Kidney epithelial cell (primary cell): ENCODE data around the gene LACTB. TPM values are rescaled to one million over a fixed set of nuclear protein-coding genes. Genes with fewer than 3 reads are reported as not detected.
A peak's percentile ranks its signal among the peaks of the same experiment; 100 is the strongest.

ENCODE experiments used
- DNase-seq: peaks from one replicate; pipeline ENCODE4 v3.0.0-alpha.2; 2010; ENCODE audit warnings: low read depth
- H3K27me3 ChIP-seq: 2 replicates; pipeline ENCODE4 v1.6.0; 2011; ENCODE audit warnings: low read length; ENCODE audit not compliant: control insufficient read depth, insufficient read depth
- H3K36me3 ChIP-seq: 2 replicates; pipeline ENCODE4 v1.5.1; 2011; ENCODE audit warnings: low read length; ENCODE audit not compliant: control insufficient read depth, insufficient read depth
- H3K4me3 ChIP-seq: 2 replicates; pipeline ENCODE4 v1.5.1; 2011; ENCODE audit warnings: low read depth, mild to moderate bottlenecking, control low read depth, low read length
- total RNA-seq: library from RNA; depleted of rRNA; stranded (reverse); fragments of >200 nt; gene quantifications from 2 replicates; pipeline ENCODE4 v1.2.3, GENCODE V29; 2015
- TF ChIP-seq, protein P1 (sequence below): IDR thresholded peaks from 2 replicates; pipeline ENCODE4 v1.5.1; 2011; ENCODE audit warnings: mild to moderate bottlenecking, moderate library complexity, low read length, control low read depth, inconsistent platforms; ENCODE audit not compliant: insufficient read depth, poor library complexity, severe bottlenecking

The LACTB gene
- total RNA-seq, 1 donor from 2014 or later = 11.6 TPM

- TF ChIP-seq, protein P1, sequence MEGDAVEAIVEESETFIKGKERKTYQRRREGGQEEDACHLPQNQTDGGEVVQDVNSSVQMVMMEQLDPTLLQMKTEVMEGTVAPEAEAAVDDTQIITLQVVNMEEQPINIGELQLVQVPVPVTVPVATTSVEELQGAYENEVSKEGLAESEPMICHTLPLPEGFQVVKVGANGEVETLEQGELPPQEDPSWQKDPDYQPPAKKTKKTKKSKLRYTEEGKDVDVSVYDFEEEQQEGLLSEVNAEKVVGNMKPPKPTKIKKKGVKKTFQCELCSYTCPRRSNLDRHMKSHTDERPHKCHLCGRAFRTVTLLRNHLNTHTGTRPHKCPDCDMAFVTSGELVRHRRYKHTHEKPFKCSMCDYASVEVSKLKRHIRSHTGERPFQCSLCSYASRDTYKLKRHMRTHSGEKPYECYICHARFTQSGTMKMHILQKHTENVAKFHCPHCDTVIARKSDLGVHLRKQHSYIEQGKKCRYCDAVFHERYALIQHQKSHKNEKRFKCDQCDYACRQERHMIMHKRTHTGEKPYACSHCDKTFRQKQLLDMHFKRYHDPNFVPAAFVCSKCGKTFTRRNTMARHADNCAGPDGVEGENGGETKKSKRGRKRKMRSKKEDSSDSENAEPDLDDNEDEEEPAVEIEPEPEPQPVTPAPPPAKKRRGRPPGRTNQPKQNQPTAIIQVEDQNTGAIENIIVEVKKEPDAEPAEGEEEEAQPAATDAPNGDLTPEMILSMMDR = no peak
- H3K4me3 ChIP-seq = no peak overlapping the region
- no peaks in the 10 kb centered on the region for H3K36me3 ChIP-seq
- no peaks in the 10 kb centered on the region for H3K27me3 ChIP-seq
- no peak for DNase-seq
Measured at GRCh38 chr15:63075015-63075983, 46.4 kb upstream of the LACTB start.

- Histone ChIP-seq H3K4me3 (no peak overlapping the region), H3K27me3 (no peaks in the 10 kb centered on the region), H3K36me3 (no peaks in the 10 kb centered on the region)
- TF ChIP-seq, protein P1 = no peak
- DNase-seq = no peak
Measured at GRCh38 chr15:63075984-63076713, 45.5 kb upstream of the LACTB start.

DNA sequence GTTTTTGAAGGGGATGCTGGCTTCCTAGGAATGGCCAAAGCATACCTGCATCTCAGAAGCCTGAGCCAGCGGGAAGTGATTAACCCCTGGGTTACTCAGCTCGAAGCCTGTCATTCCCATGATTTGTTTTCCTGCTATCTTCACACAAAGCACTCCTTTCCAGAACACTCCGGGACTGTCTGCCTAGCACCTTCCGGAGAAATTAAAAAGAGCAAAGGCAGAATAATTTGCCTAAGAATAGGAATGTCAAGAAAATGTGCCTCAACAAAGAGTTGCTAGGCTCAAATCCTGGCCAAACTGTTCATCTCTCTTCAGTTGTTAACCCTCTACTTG is 45.0 kb upstream of the LACTB start:
- no peak overlapping the region for H3K4me3 ChIP-seq
- no peaks in the 10 kb centered on the region for H3K36me3 ChIP-seq
- no peak for DNase-seq
- TF ChIP-seq, protein P1 = no peak
- no peaks in the 10 kb centered on the region for H3K27me3 ChIP-seq

- TF ChIP-seq, protein P1 = no peak
- Histone ChIP-seq H3K4me3 (no peak overlapping the region), H3K27me3 (no peaks in the 10 kb centered on the region), H3K36me3 (no peaks in the 10 kb centered on the region)
- DNase-seq = no peak
Measured at GRCh38 chr15:63077952-63078351, 43.7 kb upstream of the LACTB start.

DNA sequence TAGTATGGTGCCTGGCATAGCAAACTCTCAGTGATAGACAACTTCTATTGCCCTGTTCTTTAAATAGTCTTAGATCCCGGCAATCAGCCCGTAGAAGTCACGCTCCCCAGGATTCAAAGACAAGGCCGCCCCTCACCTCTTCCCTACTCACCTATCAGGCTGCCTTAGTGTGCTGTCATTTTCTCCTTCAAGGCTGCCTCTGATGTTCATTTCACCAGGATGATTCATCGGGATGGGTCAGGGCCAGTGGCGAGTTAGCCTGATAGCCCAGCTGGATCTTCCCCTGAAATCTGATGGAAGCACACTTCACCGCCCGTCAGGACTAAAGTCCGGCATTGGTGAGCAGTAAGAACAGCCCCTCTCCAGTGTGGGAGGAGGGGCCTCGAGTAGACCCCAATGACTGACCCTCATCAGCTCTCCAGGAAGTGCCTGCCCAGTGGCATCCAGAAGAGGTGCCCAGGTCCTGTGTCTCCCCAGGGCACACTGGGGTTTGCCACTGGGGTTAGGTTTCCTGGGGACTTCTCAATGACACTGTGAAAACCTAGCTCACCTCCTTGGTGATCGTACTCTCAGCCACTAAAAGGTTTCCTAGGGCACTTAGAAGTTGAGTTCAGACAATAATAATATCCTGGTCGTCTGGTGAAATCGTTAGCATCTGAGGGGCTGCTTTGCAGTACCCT is 41.6 kb upstream of the LACTB start:
- Histone ChIP-seq H3K27me3 (no peaks in the 10 kb centered on the region), H3K4me3 (no peak overlapping the region), H3K36me3 (no peaks in the 10 kb centered on the region)
- TF ChIP-seq, protein P1 = no peak
- peak; percentile 50 for DNase-seq
